Endothelial cell of umbilical vein (primary cell): ENCODE data around the gene ABCA3. TPM values are rescaled to one million over a fixed set of nuclear protein-coding genes. Genes with fewer than 3 reads are reported as not detected.

Experiments
- BruUV-seq: library from RNA; stranded (reverse); fragments of 400-500 nt; replicated peaks from 2 replicates; lab custom pipeline; 2021; lab: Mats Ljungman, UMichigan
- CTCF ChIA-PET: fragments of 300-600, 350-600 bp; sonication (Branson Sonifier 250); formaldehyde crosslinking; loops from one replicate; lab custom pipeline; 2021; ENCODE audit warnings: antibody characterized with exemption, inconsistent platforms; lab: Charles Lee
- POLR2A ChIA-PET: fragments of 300-600, 350-600 bp; sonication (Branson Sonifier 250); formaldehyde crosslinking; loops from one replicate; lab custom pipeline; 2021; ENCODE audit warnings: antibody characterized with exemption, inconsistent platforms; lab: Charles Lee
- DNase-seq: peaks from one replicate; pipeline ENCODE4 v3.0.0-alpha.2; 2011; ENCODE audit warnings: low read depth, low spot score
- FAIRE-seq: peaks from 2 replicates; lab custom pipeline; 2011; peaks lifted over from hg19 to GRCh38; lab: Jason Lieb, UNC
- H2AFZ ChIP-seq: 2 replicates; pipeline ENCODE4 v1.6.0; 2012; ENCODE audit warnings: low read depth, low read length, control low read depth, inconsistent platforms
- H3K27ac ChIP-seq: 2 replicates; pipeline ENCODE4 v1.5.1; 2011; ENCODE audit warnings: low read depth, mild to moderate bottlenecking, control low read depth, low read length, moderate library complexity; ENCODE audit not compliant: insufficient read depth
- H3K27me3 ChIP-seq, 2 experiments: 2 replicates each; pipeline versions ENCODE4 v1.6.0 to v1.6.1; 2011; ENCODE audit warnings: low read length in 2 of 2, mixed read lengths in 1 of 2; ENCODE audit not compliant: control insufficient read depth in 2 of 2, insufficient read depth in 2 of 2
- H3K36me3 ChIP-seq, 2 experiments: 2 replicates in 1 of 2; 3 replicates in 1 of 2; pipeline ENCODE4 v1.5.1; 2011; ENCODE audit warnings: low read length in 2 of 2, mild to moderate bottlenecking in 1 of 2, moderate library complexity in 1 of 2; ENCODE audit not compliant: control insufficient read depth in 2 of 2, insufficient read depth in 2 of 2; ENCODE audit errors: extremely low read depth in 1 of 2
- H3K4me1 ChIP-seq: 3 replicates; pipeline ENCODE4 v1.5.1; 2011; ENCODE audit warnings: mild to moderate bottlenecking, low read length; ENCODE audit not compliant: control insufficient read depth, insufficient read depth; ENCODE audit errors: extremely low read depth
- H3K4me2 ChIP-seq: 2 replicates; pipeline ENCODE4 v1.6.1; 2011; ENCODE audit warnings: low read length, control low read depth, mixed read lengths; ENCODE audit not compliant: insufficient read depth
- H3K4me3 ChIP-seq, 3 experiments: fragments of 200-600 bp in 1 of 3; sonication (generic), shearing (Covaris generic) in 1 of 3; replicated peaks in 1 of 3; 2 replicates each; pipeline ENCODE4 v1.5.1; 2011 to 2016; ENCODE audit warnings: control low read depth in 3 of 3, low read length in 3 of 3, mild to moderate bottlenecking in 2 of 3, inconsistent platforms in 1 of 3, low read depth in 1 of 3, moderate library complexity in 1 of 3; ENCODE audit not compliant: insufficient read depth in 1 of 3
- H3K79me2 ChIP-seq: 2 replicates; pipeline ENCODE4 v1.6.0; 2012; ENCODE audit warnings: low read length, inconsistent platforms; ENCODE audit not compliant: control insufficient read depth, insufficient read depth
- H3K9ac ChIP-seq: replicated peaks from 2 replicates; pipeline ENCODE3; 2011; ENCODE audit warnings: low read length, control low read depth; ENCODE audit not compliant: insufficient read depth; ENCODE audit errors: extremely low read depth
- H3K9me1 ChIP-seq: replicated peaks from 3 replicates; pipeline ENCODE4 v1.6.0; 2011; ENCODE audit warnings: mild to moderate bottlenecking, low read length; ENCODE audit not compliant: control insufficient read depth, insufficient read depth; ENCODE audit errors: extremely low read depth
- H3K9me3 ChIP-seq: replicated peaks from 2 replicates; pipeline ENCODE4 v1.5.1; 2012; ENCODE audit warnings: low read length, inconsistent platforms; ENCODE audit not compliant: control insufficient read depth, insufficient read depth
- H4K20me1 ChIP-seq: replicated peaks from 2 replicates; pipeline ENCODE3; 2011; ENCODE audit warnings: mild to moderate bottlenecking, low read length; ENCODE audit not compliant: control insufficient read depth, insufficient read depth; ENCODE audit errors: extremely low read depth
- CTCF ChIP-seq, 2 donors: IDR thresholded peaks; 1 replicate in 1 of 2; 2 replicates in 1 of 2; pipeline ENCODE4 v1.5.1; 2011; ENCODE audit warnings: low read length in 2 of 2, mild to moderate bottlenecking in 2 of 2, moderate library complexity in 2 of 2, control low read depth in 1 of 2, inconsistent platforms in 1 of 2, low read depth in 1 of 2; ENCODE audit not compliant: insufficient read depth in 1 of 2; ENCODE audit errors: extremely low read depth in 1 of 2
- EZH2 ChIP-seq: IDR thresholded peaks from 2 replicates; pipeline ENCODE4 v1.6.1; 2012; ENCODE audit warnings: borderline replicate concordance, low read depth, mild to moderate bottlenecking, moderate library complexity, low read length, inconsistent platforms; ENCODE audit not compliant: severe bottlenecking
- FOS ChIP-seq: IDR thresholded peaks from 2 replicates; pipeline ENCODE4 v1.6.1; 2011; ENCODE audit warnings: mild to moderate bottlenecking, low read length, moderate library complexity, borderline replicate concordance; ENCODE audit not compliant: insufficient read depth
- GATA2 ChIP-seq: IDR thresholded peaks from 2 replicates; pipeline ENCODE4 v1.7.0; 2011; ENCODE audit warnings: low read depth, mild to moderate bottlenecking, moderate library complexity, mixed read lengths, low read length; ENCODE audit not compliant: insufficient read length, insufficient read depth
- JUN ChIP-seq: IDR thresholded peaks from 2 replicates; pipeline ENCODE4 v1.6.1; 2011; ENCODE audit warnings: borderline replicate concordance, low read depth; ENCODE audit not compliant: insufficient read length, insufficient read depth
- MAX ChIP-seq: IDR thresholded peaks from 2 replicates; pipeline ENCODE4 v1.6.1; 2011; ENCODE audit not compliant: insufficient read depth, insufficient read length
- MYC ChIP-seq: IDR thresholded peaks from one replicate; pipeline ENCODE4 v1.6.1; 2011; ENCODE audit warnings: mild to moderate bottlenecking, low read depth, low read length
- POLR2A ChIP-seq: IDR thresholded peaks from 2 replicates; pipeline ENCODE4 v1.6.1; 2012; ENCODE audit warnings: low read depth, mild to moderate bottlenecking, control low read depth, low read length
- POLR2AphosphoS5 ChIP-seq: IDR thresholded peaks from 2 replicates; pipeline ENCODE4 v1.6.1; 2012; ENCODE audit warnings: low read depth, mild to moderate bottlenecking, control low read depth, low read length, moderate library complexity; ENCODE audit not compliant: insufficient read depth
- dilution Hi-C: fragments of 300-500 bp; cut with MboI; formaldehyde crosslinking; loops from one replicate; pipeline ENCODE4 v1.15.0; 2019; ENCODE audit warnings: low sequenced_read_pairs; ENCODE audit not compliant: extremely low pct_ligation_motif_present
- intact Hi-C: fragments of 100-400 bp; cut with micrococcal nuclease; formaldehyde crosslinking; loops from one replicate; pipeline ENCODE4 v1.10.0; 2022
- polyA plus RNA-seq, 4 experiments: library from polyadenylated mRNA; depleted of rRNA in 3 of 4; stranded (reverse) in 3 of 4; unstranded in 1 of 4; fragments of >200 nt; gene quantifications; 2 replicates each; pipeline versions ENCODE4 v1.2.1 to v1.2.3, GENCODE V29; 2011 to 2012; ENCODE audit warnings: missing spikeins in 1 of 4
- total RNA-seq: library from RNA; stranded (reverse); gene quantifications from 2 replicates; pipeline ENCODE4 v1.2.3, GENCODE V29; 2021

The ABCA3 gene
- total and polyA plus RNA-seq, 2 donors (not counting 3 experiments of a cell fraction or from before 2014, with no cell fraction given): 13.5 to 36.0 TPM

GRCh38 chr16:2333772-2334379 lies 6.7 kb downstream of the ABCA3 start:
- POLR2A ChIA-PET: no interaction called here
- peak; percentile 37 for FAIRE-seq
- intact Hi-C loops: no loop called here

GRCh38 chr16:2333231-2333630 lies 7.3 kb downstream of the ABCA3 start:
- DNase-seq (no peak), FAIRE-seq (no peak)
- Histone ChIP-seq H3K4me3 (no peak overlapping the region), H3K9ac (no peak overlapping the region), H4K20me1 (no peaks in the 10 kb centered on the region), H3K36me3 (peaks cover 0 to 4% of the 10 kb centered on the region in 2 experiments), H2AFZ (no peak overlapping the region), H3K9me1 (no peaks in the 10 kb centered on the region), H3K27me3 (no peaks in the 10 kb centered on the region), H3K79me2 (peaks cover 2% of the 10 kb centered on the region), H3K4me2 (no peak overlapping the region), H3K9me3 (no peaks in the 10 kb centered on the region), H3K27ac (no peak overlapping the region), H3K4me1 (peaks cover 5% of the 10 kb centered on the region)
- dilution Hi-C loops: no loop called here
- intact Hi-C loops: no loop called here
- POLR2A ChIA-PET: no interaction called here
- TF ChIP-seq JUN: no peak
- no peak for TF ChIP-seq FOS
- TF ChIP-seq EZH2: no peak
- no peak for TF ChIP-seq GATA2
- no peak for TF ChIP-seq MAX
- TF ChIP-seq CTCF (IDR thresholded peaks at IDR 0.05; ENCODE audit: extremely low read depth in 1 of 2, insufficient read depth in 1 of 2, low read depth in 1 of 2, low read length in 2 of 2): no peak
- no peak for TF ChIP-seq POLR2A
- TF ChIP-seq MYC: no peak
- TF ChIP-seq POLR2AphosphoS5: no peak
- no TSS peak for BruUV-seq
- CTCF ChIA-PET: no interaction called here

More at GRCh38 chr16:2333772-2334379, 6.7 kb downstream of the ABCA3 start:
- Histone ChIP-seq H3K9ac (no peak overlapping the region), H3K4me3 (no peak overlapping the region), H3K27ac (no peak overlapping the region), H4K20me1 (no peaks in the 10 kb centered on the region), H3K27me3 (no peaks in the 10 kb centered on the region), H3K4me1 (peaks cover 5% of the 10 kb centered on the region), H2AFZ (no peak overlapping the region), H3K9me1 (no peaks in the 10 kb centered on the region), H3K36me3 (no peaks in the 10 kb centered on the region), H3K4me2 (no peak overlapping the region), H3K79me2 (peaks cover 2% of the 10 kb centered on the region), H3K9me3 (no peaks in the 10 kb centered on the region)
- dilution Hi-C loops: no loop called here
- CTCF ChIA-PET: interaction anchor here (0.7 kb wide), 1 partner anchor 28 kb away, joined by 3 read pairs; no protein-coding TSS in a partner anchor
- BruUV-seq: no TSS peak
- DNase-seq: peak; percentile 10
- no peak for TF ChIP-seq GATA2
- peak; percentile 64 for TF ChIP-seq FOS
- no peak for TF ChIP-seq POLR2AphosphoS5
- TF ChIP-seq EZH2: no peak
- TF ChIP-seq JUN: peak; percentile 34
